GM18867 (cell line): ENCODE measurements around the gene PEMT.

Experiments used
- ATAC-seq: cut with Tn5 transposase; IDR thresholded peaks from one replicate; pipeline ENCODE4 v1.9.1; 2021; ENCODE audit warnings: mild to moderate bottlenecking, moderate library complexity; ENCODE audit not compliant: unreplicated experiment

The PEMT gene

GRCh38 chr17:17555151-17555550, 36.4 kb downstream of the PEMT start:
- no peak for ATAC-seq

GRCh38 chr17:17554266-17554665, 37.2 kb downstream of the PEMT start:
- ATAC-seq = no peak

- ATAC-seq = no peak
Observed at GRCh38 chr17:17553217-17554195, 38.0 kb downstream of the PEMT start.

GRCh38 chr17:17552351-17553216, 38.9 kb downstream of the PEMT start:
- no peak for ATAC-seq

GRCh38 chr17:17551361-17551760, 40.1 kb downstream of the PEMT start:
- no peak for ATAC-seq

- no peak for ATAC-seq
Observed at GRCh38 chr17:17549732-17550366, 41.7 kb downstream of the PEMT start.

GRCh38 chr17:17548044-17548443, 43.5 kb downstream of the PEMT start:
- ATAC-seq = no peak

GRCh38 chr17:17547210-17547764, 44.2 kb downstream of the PEMT start:
- ATAC-seq = no peak

- no peak for ATAC-seq
Observed at GRCh38 chr17:17546399-17547185, 44.9 kb downstream of the PEMT start.

GRCh38 chr17:17545984-17546383, 45.5 kb downstream of the PEMT start:
- no peak for ATAC-seq

- no peak for ATAC-seq
Observed at GRCh38 chr17:17545031-17545820, 46.3 kb downstream of the PEMT start.

- no peak for ATAC-seq
Observed at GRCh38 chr17:17542906-17543635, 48.4 kb downstream of the PEMT start.

- ATAC-seq = no peak
Observed at GRCh38 chr17:17541640-17542001, 49.9 kb downstream of the PEMT start.

GRCh38 chr17:17540935-17541639, 50.4 kb downstream of the PEMT start:
- ATAC-seq = no peak

GRCh38 chr17:17540278-17540906, 51.1 kb downstream of the PEMT start:
- no peak for ATAC-seq

GRCh38 chr17:17539591-17539990, 51.9 kb downstream of the PEMT start:
- ATAC-seq = no peak
